ENCODE measurements around the gene SLC29A1. TPM values are rescaled to one million over a fixed set of nuclear protein-coding genes. Genes with fewer than 3 reads are reported as not detected.

SLC29A1 gene
- total and polyA plus RNA-seq, 9 of the 15 experiments (the other 6 are each of a cell fraction or from before 2014, with no cell fraction given), result 18.9 to 170 (median 57.7) TPM

- TF ChIP-seq, protein P1, sequence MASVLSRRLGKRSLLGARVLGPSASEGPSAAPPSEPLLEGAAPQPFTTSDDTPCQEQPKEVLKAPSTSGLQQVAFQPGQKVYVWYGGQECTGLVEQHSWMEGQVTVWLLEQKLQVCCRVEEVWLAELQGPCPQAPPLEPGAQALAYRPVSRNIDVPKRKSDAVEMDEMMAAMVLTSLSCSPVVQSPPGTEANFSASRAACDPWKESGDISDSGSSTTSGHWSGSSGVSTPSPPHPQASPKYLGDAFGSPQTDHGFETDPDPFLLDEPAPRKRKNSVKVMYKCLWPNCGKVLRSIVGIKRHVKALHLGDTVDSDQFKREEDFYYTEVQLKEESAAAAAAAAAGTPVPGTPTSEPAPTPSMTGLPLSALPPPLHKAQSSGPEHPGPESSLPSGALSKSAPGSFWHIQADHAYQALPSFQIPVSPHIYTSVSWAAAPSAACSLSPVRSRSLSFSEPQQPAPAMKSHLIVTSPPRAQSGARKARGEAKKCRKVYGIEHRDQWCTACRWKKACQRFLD (CRISPR knock-in tag; IDR thresholded peaks at IDR 0.05), result 0 out of 2 replicates have a peak, but pooled peaks have one; percentile 12
- TF ChIP-seq ZBTB7A (IDR thresholded peaks at IDR 0.05; ENCODE audit: borderline replicate concordance, control insufficient read depth, low read depth, low read length) (peak; percentile 19; the same call in 1 of the 2 replicates), ZNF717 (CRISPR knock-in tag; IDR thresholded peaks at IDR 0.05) (no peak), KDM1A (IDR thresholded peaks at IDR 0.05) (peak in 1 of 2 experiments; percentile 34; a peak in 1 of 4 replicates), PTRF (tag; IDR thresholded peaks at IDR 0.05) (no peak), GATA2 (CRISPR knock-in tag; IDR thresholded peaks at IDR 0.05) (no peak), FOXK1 (CRISPR knock-in tag; IDR thresholded peaks at IDR 0.05; ENCODE audit: borderline replicate concordance) (peak; percentile 17; the same call in 1 of the 2 replicates), ZBTB11 (CRISPR knock-in tag; IDR thresholded peaks at IDR 0.05) (0 out of 6 replicates have a peak, but pooled peaks of 1 of the 3 experiments have one; percentile 7), TBL1XR1 (IDR thresholded peaks at IDR 0.05; ENCODE audit: low read length in 2 of 2) (no peak), ZNF740 (CRISPR knock-in tag; IDR thresholded peaks at IDR 0.05) (0 out of 2 replicates have a peak, but pooled peaks have one; percentile 48), ZNF740 (tag; IDR thresholded peaks at IDR 0.05) (no peak), NR4A1 (CRISPR knock-in tag; IDR thresholded peaks at IDR 0.05) (no peak), NR4A1 (tag; IDR thresholded peaks at IDR 0.05) (no peak), HNRNPLL (IDR thresholded peaks at IDR 0.05; ENCODE audit: low read depth, low read length, poor library complexity, severe bottlenecking) (no peak), ZNF75A (CRISPR knock-in tag; IDR thresholded peaks at IDR 0.05) (no peak), POLR2AphosphoS5 (IDR thresholded peaks at IDR 0.05; ENCODE audit: control insufficient read depth, insufficient read depth, low read depth, low read length) (0 out of 2 replicates have a peak, but pooled peaks have one; percentile 18), NFIC (IDR thresholded peaks at IDR 0.05) (peak; percentile 71), NR2C2 (CRISPR knock-in tag; IDR thresholded peaks at IDR 0.05) (no peak), NR2C2 (tag; IDR thresholded peaks at IDR 0.05) (no peak)
Measured at GRCh38 chr6:44255871-44256774, 32.7 kb downstream of the SLC29A1 start (continued).
